Measurements from ENCODE around the gene MAP2K2. TPM values are rescaled to one million over a fixed set of nuclear protein-coding genes. Genes with fewer than 3 reads are reported as not detected.
"Not testable (repeated sequence)": the region's sequence is repeated elsewhere in the genome, so short reads cannot be mapped to it uniquely, and the experiment has no call there.

The MAP2K2 gene
- total RNA-seq, 2 experiments from 2014 or later: 201 to 238 TPM

GRCh38 chr19:4144666-4145249 is 20.8 kb upstream of the MAP2K2 start:
- H3K4me3 Mint-ChIP-seq: no peak overlapping the region
- peaks cover 15% of the 10 kb centered on the region for H3K27me3 Mint-ChIP-seq
- DNase-seq: no peak
- no peaks in the 10 kb centered on the region for H3K36me3 Mint-ChIP-seq
- no peak overlapping the region for H3K27ac Mint-ChIP-seq
- CTCF ChIA-PET: no interaction called here
- ATAC-seq: no peak
- peaks cover 6% of the 10 kb centered on the region for H3K4me1 Mint-ChIP-seq
- H3K9me3 Mint-ChIP-seq (ENCODE audit: low read depth): no peaks in the 10 kb centered on the region

- CTCF ChIA-PET: interaction anchor here (0.6 to 0.8 kb wide), 2 partner anchors 12 to 198 kb away, joined by 3 read pairs; no protein-coding TSS in a partner anchor
These were observed 19.0 kb upstream of the MAP2K2 start for GRCh38 chr19:4142916-4143315.

GRCh38 chr19:4140237-4140711 is 16.4 kb upstream of the MAP2K2 start:
- Mint-ChIP-seq H3K36me3 (no peaks in the 10 kb centered on the region), H3K27ac (no peak overlapping the region), H3K27me3 (peaks cover 10% of the 10 kb centered on the region), H3K4me3 (no peak overlapping the region), H3K4me1 (peaks cover 10% of the 10 kb centered on the region), H3K9me3 (ENCODE audit: low read depth) (no peaks in the 10 kb centered on the region)
- DNase-seq (peak; percentile 54), ATAC-seq (peak; percentile 83)
- CTCF ChIA-PET: interaction anchor here (0.6 to 3.9 kb wide), 60 partner anchors 9 to 469 kb away, joined by 3 to 33 read pairs (median 6); partner anchors contain the start of genes CREB3L3, DAPK3, EEF2 and MPND

More at GRCh38 chr19:4142916-4143315, 19.0 kb upstream of the MAP2K2 start:
- Mint-ChIP-seq H3K4me1 (peaks cover 10% of the 10 kb centered on the region), H3K27me3 (peaks cover 15% of the 10 kb centered on the region)
- H3K9me3 Mint-ChIP-seq (ENCODE audit: low read depth); H3K27ac Mint-ChIP-seq; H3K4me3 Mint-ChIP-seq; H3K36me3 Mint-ChIP-seq; ATAC-seq; DNase-seq: not testable (repeated sequence)

GRCh38 chr19:4139614-4140236 is 15.8 kb upstream of the MAP2K2 start:
- no peaks in the 10 kb centered on the region for H3K36me3 Mint-ChIP-seq
- ATAC-seq: peak; percentile 97
- DNase-seq: peak; percentile 92
- peak overlapping the region; percentile 45 for H3K27ac Mint-ChIP-seq
- peaks cover 10% of the 10 kb centered on the region for H3K27me3 Mint-ChIP-seq
- H3K4me3 Mint-ChIP-seq: peak overlapping the region; percentile 33
- CTCF ChIA-PET: interaction anchor here (0.6 to 3.9 kb wide), 62 partner anchors 10 to 468 kb away, joined by 3 to 33 read pairs (median 6); partner anchors contain the start of genes CREB3L3, DAPK3, EEF2 and MPND
- H3K9me3 Mint-ChIP-seq (ENCODE audit: low read depth): no peaks in the 10 kb centered on the region
- peaks cover 10% of the 10 kb centered on the region for H3K4me1 Mint-ChIP-seq

GRCh38 chr19:4138445-4138844 is 14.5 kb upstream of the MAP2K2 start:
- peaks cover 1% of the 10 kb centered on the region for H3K27me3 Mint-ChIP-seq
- no peaks in the 10 kb centered on the region for H3K9me3 Mint-ChIP-seq (ENCODE audit: low read depth)
- DNase-seq (no peak), ATAC-seq (no peak)
- peaks cover 10% of the 10 kb centered on the region for H3K4me1 Mint-ChIP-seq
- H3K27ac Mint-ChIP-seq: no peak overlapping the region
- no peak overlapping the region for H3K4me3 Mint-ChIP-seq
- CTCF ChIA-PET: interaction anchor here (1.1 to 3.9 kb wide), 6 partner anchors 26 to 153 kb away, joined by 3 to 31 read pairs (median 4); partner anchors contain the start of gene EEF2
- no peaks in the 10 kb centered on the region for H3K36me3 Mint-ChIP-seq

- H3K4me1 Mint-ChIP-seq: peaks cover 10% of the 10 kb centered on the region
- H3K9me3 Mint-ChIP-seq (ENCODE audit: low read depth): no peaks in the 10 kb centered on the region
- H3K4me3 Mint-ChIP-seq: no peak overlapping the region
- H3K27me3 Mint-ChIP-seq: no peaks in the 10 kb centered on the region
- CTCF ChIA-PET: no interaction called here
- no peaks in the 10 kb centered on the region for H3K36me3 Mint-ChIP-seq
- ATAC-seq (no peak), DNase-seq (no peak)
- no peak overlapping the region for H3K27ac Mint-ChIP-seq
These were observed 12.8 kb upstream of the MAP2K2 start for GRCh38 chr19:4136680-4137088.

GRCh38 chr19:4135386-4135785 is 11.5 kb upstream of the MAP2K2 start:
- H3K4me1 Mint-ChIP-seq; H3K36me3 Mint-ChIP-seq; DNase-seq; H3K4me3 Mint-ChIP-seq; H3K27me3 Mint-ChIP-seq; ATAC-seq; H3K9me3 Mint-ChIP-seq (ENCODE audit: low read depth); H3K27ac Mint-ChIP-seq: not testable (repeated sequence)
- CTCF ChIA-PET: interaction anchor here (1.1 kb wide), 1 partner anchor 23 kb away, joined by 3 read pairs; no protein-coding TSS in a partner anchor

GRCh38 chr19:4134351-4134750 is 10.4 kb upstream of the MAP2K2 start:
- Mint-ChIP-seq H3K4me3 (no peak overlapping the region), H3K4me1 (peaks cover under 1% of the 10 kb centered on the region), H3K9me3 (ENCODE audit: low read depth) (no peaks in the 10 kb centered on the region), H3K36me3 (no peaks in the 10 kb centered on the region), H3K27me3 (peaks cover 8% of the 10 kb centered on the region), H3K27ac (no peak overlapping the region)
- ATAC-seq (no peak), DNase-seq (no peak)
- CTCF ChIA-PET: no interaction called here

GRCh38 chr19:4130744-4131438 is 7.0 kb upstream of the MAP2K2 start:
- peaks cover 8% of the 10 kb centered on the region for H3K27me3 Mint-ChIP-seq
- H3K4me1 Mint-ChIP-seq: peaks cover 4% of the 10 kb centered on the region
- CTCF ChIA-PET: interaction anchor here (0.6 to 5.3 kb wide), 4 partner anchors 9 to 26 kb away, joined by 3 to 33 read pairs (median 4); no protein-coding TSS in a partner anchor
- no peak overlapping the region for H3K27ac Mint-ChIP-seq
- ATAC-seq: no peak
- H3K9me3 Mint-ChIP-seq (ENCODE audit: low read depth): no peaks in the 10 kb centered on the region
- DNase-seq: no peak
- no peaks in the 10 kb centered on the region for H3K36me3 Mint-ChIP-seq
- H3K4me3 Mint-ChIP-seq: no peak overlapping the region

GRCh38 chr19:4129050-4129449 is 5.1 kb upstream of the MAP2K2 start:
- peaks cover 10% of the 10 kb centered on the region for H3K4me1 Mint-ChIP-seq
- H3K27ac Mint-ChIP-seq; H3K36me3 Mint-ChIP-seq; H3K27me3 Mint-ChIP-seq; H3K9me3 Mint-ChIP-seq (ENCODE audit: low read depth); DNase-seq; ATAC-seq; H3K4me3 Mint-ChIP-seq: not testable (repeated sequence)
- CTCF ChIA-PET: interaction anchor here (0.8 to 5.3 kb wide), 3 partner anchors 11 to 55 kb away, joined by 3 to 33 read pairs (median 3); no protein-coding TSS in a partner anchor

GRCh38 chr19:4127322-4127721 is 3.4 kb upstream of the MAP2K2 start:
- not testable (repeated sequence) for DNase-seq; H3K27ac Mint-ChIP-seq; H3K36me3 Mint-ChIP-seq; H3K27me3 Mint-ChIP-seq; H3K4me3 Mint-ChIP-seq; H3K9me3 Mint-ChIP-seq (ENCODE audit: low read depth); ATAC-seq
- H3K4me1 Mint-ChIP-seq: peaks cover 19% of the 10 kb centered on the region
- CTCF ChIA-PET: interaction anchor here (0.6 to 5.3 kb wide), 2 partner anchors 13 to 228 kb away, joined by 3 to 33 read pairs; no protein-coding TSS in a partner anchor

- DNase-seq (no peak), ATAC-seq (no peak)
- Mint-ChIP-seq H3K9me3 (ENCODE audit: low read depth) (no peaks in the 10 kb centered on the region), H3K4me3 (peak overlapping the region; percentile 57), H3K27ac (peak overlapping the region; percentile 34), H3K27me3 (no peaks in the 10 kb centered on the region), H3K4me1 (peaks cover 27% of the 10 kb centered on the region), H3K36me3 (peaks cover 7% of the 10 kb centered on the region)
- CTCF ChIA-PET: interaction anchor here (1.0 to 2.6 kb wide), 3 partner anchors 9 to 20 kb away, joined by 3 to 18 read pairs (median 5); no protein-coding TSS in a partner anchor
These were observed 716 bp upstream of the MAP2K2 start for GRCh38 chr19:4124638-4125037.

- peaks cover 29% of the 10 kb centered on the region for H3K4me1 Mint-ChIP-seq
- CTCF ChIA-PET: no interaction called here
- peak overlapping the region; percentile 87 for H3K27ac Mint-ChIP-seq
- peaks cover 11% of the 10 kb centered on the region for H3K36me3 Mint-ChIP-seq
- no peaks in the 10 kb centered on the region for H3K9me3 Mint-ChIP-seq (ENCODE audit: low read depth)
- H3K4me3 Mint-ChIP-seq: peak overlapping the region; percentile 87
- H3K27me3 Mint-ChIP-seq: no peaks in the 10 kb centered on the region
- no peak for DNase-seq
- no peak for ATAC-seq
These were observed 1.4 kb downstream of the MAP2K2 start for GRCh38 chr19:4122480-4122879.
